OCI-M2 (cell line): ENCODE measurements around the gene TRIML2.

ENCODE experiments used
- DNase-seq: peaks from one replicate; lab custom pipeline; 2025; ENCODE audit not compliant: unreplicated experiment; lab: John Stamatoyannopoulos, UW

TRIML2 gene, protein sequence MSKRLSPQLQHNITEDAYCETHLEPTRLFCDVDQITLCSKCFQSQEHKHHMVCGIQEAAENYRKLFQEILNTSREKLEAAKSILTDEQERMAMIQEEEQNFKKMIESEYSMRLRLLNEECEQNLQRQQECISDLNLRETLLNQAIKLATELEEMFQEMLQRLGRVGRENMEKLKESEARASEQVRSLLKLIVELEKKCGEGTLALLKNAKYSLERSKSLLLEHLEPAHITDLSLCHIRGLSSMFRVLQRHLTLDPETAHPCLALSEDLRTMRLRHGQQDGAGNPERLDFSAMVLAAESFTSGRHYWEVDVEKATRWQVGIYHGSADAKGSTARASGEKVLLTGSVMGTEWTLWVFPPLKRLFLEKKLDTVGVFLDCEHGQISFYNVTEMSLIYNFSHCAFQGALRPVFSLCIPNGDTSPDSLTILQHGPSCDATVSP

DNA sequence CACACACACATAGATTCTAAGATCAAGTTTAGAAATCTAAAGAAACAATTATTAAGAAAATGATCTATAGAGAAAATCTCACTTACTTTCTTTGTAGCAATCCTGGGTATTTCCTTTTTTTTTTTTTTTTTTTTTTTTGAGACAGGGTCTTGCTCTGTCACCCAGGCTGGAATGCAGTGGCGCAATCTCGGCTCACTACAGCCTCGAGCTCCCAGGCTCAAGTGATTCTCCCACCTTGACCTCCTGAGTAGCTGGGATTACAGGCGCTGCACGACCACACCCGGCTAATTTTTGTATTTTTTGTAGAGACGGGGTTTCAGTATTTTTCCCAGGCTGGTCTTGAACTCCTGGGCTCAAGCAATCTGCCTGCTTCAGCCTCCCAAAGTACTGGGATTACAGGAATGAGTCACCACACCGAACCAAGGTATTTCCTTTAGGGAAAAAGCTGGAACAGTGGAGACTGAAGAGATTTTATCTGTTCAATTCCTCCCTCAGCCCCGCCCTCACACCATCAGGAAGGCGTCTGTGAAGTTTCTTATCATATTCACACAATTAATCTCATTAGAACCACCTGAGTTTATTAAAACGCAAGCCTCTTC, at the start of gene TRIML2:
Gene TRIML2, minus strand, starts transcription at position 447 of the 599 bp plus-strand sequence. CDS start 4,235 bp downstream, outside the sequence.
- no peak for DNase-seq

- DNase-seq, result no peak
Observed at GRCh38 chr4:188158336-188158735, 48.9 kb upstream of the TRIML2 start.

DNA sequence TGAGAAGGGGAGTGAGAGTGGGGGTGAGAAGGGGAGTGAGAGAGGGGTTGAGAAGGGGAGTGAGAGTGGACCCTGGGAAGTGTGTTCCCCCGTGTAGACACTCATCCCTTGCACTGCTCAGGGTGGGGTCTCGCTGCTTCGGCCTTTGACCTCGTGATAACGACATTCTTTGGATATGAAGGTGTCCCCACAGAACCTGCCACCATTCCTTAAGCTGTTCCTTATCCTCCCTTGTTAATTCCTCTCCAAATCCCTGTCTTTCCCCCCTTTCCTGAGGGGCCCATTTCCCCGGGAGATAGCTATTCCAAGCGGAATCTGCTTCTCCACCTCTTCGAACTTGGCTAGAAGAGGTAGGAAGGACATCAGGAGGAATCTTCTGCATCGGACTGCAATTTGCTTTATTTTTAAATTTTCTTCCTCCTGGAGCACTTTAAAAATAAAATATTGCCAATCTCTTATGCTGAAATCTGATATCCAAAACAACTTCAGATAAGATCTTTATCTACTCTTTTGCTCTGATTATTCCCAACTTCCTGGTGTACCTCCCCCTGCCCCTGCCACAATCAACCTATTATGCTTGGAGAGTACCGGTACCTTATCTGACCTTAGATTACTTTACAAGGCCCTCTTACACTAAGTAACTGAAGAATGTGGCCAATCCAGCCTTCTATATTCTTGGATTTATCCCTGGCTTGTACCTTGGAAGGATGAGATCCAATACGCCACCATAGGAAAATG, 45.4 kb upstream of the TRIML2 start:
- DNase-seq, result no peak

- DNase-seq, result no peak
Observed at GRCh38 chr4:188147776-188148175, 38.4 kb upstream of the TRIML2 start.

DNA sequence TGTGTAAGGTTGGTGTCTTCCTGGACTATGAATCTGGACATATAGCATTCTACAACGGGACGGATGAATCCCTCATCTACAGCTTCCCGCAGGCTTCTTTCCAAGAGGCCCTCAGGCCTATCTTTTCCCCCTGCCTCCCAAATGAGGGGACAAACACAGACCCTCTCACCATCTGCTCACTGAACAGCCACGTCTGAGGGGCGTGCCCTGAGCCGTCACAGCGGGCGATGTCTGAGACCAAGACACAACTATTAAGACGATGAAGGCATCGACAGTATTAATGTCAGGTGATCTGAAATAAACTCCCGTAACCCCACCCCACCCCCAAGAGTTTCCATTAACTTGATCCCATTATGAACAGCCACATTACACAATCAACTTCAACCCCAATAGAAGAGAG, 37.8 kb upstream of the TRIML2 start:
- no peak for DNase-seq

GRCh38 chr4:188146618-188147017, 37.2 kb upstream of the TRIML2 start:
- DNase-seq, result no peak

DNA sequence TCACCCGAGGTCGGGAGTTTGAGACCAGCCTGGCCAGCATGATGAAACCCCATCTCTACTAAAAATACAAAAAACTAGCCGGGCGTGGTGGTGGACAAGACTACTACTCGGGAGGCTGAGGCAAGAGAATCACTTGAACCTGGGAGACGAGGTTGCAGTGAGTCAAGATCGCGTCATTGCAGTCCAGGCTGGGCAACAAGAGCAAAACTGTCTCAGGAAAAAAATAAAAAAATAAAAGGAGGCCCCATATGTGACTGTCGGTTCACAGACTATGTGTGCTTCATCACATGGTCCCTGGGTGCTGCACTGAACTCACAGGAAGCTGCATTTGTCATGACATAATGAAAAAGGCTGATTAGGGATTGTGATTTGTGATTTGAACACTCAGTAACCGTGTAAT, 36.2 kb upstream of the TRIML2 start:
- DNase-seq, result no peak

DNA sequence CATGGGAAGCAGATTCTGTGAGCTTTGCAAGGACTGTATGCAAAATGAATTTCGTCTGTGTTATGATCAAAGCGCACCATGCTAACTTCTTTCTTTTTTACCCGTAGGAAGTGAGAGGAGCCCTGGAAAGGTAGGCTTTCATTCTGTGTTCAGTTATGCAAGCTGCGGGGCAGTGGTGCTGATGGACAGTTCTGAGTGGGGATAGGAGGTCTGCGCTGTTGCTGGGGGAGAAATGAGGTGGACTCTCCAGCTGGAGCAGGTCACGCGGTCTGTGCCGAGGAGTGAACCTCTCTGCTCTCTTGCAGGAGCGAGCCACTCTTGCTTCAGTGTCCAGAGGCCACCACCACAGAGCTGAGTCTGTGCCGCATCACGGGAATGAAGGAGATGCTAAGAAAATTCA, 34.3 kb upstream of the TRIML2 start:
- no peak for DNase-seq

DNA sequence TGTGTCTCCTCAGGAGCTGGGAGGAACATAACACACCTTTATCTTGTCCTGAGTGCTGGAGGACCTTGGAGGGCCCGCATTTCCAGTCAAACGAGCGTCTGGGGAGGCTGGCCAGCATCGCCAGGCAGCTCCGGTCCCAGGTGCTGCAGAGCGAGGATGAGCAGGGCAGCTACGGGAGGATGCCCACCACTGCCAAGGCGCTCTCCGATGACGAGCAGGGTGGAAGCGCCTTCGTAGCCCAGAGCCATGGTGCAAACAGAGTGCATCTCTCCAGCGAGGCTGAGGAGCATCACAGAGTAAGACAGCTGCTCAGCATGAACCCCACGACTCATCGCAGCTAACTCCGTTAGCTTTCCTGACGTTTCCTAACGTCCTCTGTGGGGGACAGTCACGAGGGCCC, 30.3 kb upstream of the TRIML2 start:
- DNase-seq, result no peak

- DNase-seq, result no peak
Observed at GRCh38 chr4:188139141-188139540, 29.7 kb upstream of the TRIML2 start, which contains the start of gene TRIML1. Gene TRIML1 (plus strand): TSS chr4:188139441. CDS start chr4:188139559, 118 bp downstream.

DNA sequence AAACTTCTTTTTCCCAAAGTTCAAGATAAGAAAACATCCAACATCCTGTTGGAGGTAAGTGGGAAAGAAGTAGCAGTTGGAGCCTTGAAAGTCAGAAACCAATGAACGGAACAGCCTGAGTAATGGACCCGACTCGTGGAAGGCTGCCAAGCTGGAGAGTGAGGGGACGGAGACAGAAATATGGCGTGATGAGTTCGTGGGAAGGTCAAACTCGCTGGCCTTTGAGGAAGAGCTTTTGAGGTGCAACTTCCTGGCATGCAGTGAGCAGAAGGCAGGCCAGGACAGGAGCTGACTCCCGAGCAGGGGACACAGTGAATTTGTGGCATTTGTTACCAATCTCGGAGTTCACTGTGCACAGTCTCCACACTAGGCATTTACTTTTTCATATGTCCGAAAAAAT, 28.8 kb upstream of the TRIML2 start:
- DNase-seq, result no peak

GRCh38 chr4:188132232-188132631, 22.8 kb upstream of the TRIML2 start:
- no peak for DNase-seq

GRCh38 chr4:188130355-188130754, 21.0 kb upstream of the TRIML2 start:
- DNase-seq, result no peak

DNA sequence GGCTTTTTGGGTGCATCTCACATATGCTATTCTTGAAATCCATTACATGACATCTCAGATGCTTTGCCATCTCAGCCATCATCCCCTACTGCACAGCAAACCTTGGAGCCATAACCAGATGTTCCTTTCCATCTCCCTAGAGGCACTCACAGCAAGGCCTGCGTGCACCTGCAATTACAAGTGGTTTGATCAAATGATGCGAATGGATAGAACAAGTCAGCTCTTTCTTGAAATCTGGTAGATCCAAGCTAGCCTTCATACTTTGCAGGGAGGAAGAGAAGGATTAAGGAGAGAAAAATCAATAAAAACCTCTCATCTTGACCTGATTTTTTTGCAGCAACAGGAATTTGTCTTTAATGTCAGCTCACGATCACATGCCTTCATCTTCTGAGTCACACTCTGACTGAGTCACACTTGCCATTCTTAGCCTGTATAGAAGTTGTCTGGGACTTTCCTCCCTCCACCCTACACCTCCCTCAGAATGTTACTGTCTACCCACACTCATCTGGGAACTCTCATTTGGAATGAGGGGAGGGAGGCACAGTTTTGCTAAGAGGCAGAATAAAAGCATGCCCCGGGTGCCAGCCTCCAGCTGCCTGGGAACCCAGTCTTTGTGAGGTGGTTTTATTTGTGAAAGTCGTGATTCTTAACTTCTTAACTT, 17.9 kb upstream of the TRIML2 start:
- no peak for DNase-seq

- DNase-seq, result no peak
Observed at GRCh38 chr4:188121530-188121929, 12.1 kb upstream of the TRIML2 start.

- DNase-seq, result no peak
Observed at GRCh38 chr4:188117631-188118324, 8.4 kb upstream of the TRIML2 start.

GRCh38 chr4:188113156-188113555, 3.8 kb upstream of the TRIML2 start:
- DNase-seq, result no peak

DNA sequence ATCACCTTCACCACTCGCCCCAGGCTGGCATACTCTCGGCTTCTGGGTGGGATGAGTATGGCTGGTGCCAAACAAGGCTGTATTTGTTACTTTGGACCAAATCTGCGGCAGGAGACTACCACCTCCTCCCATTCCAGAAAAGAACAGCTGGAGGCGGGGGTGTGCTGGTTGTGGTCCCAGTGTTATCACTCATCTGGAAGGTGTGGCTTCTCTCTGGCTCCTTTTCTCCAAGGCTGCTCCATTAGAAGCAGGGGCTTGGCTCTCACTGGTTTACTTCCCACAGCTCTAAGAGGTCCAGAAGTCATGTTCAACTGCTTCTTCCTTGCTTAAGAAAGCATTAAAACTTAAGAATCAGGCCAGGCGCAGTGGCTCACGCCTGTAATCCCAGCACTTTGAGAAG, 2.6 kb upstream of the TRIML2 start:
- DNase-seq, result no peak

DNA sequence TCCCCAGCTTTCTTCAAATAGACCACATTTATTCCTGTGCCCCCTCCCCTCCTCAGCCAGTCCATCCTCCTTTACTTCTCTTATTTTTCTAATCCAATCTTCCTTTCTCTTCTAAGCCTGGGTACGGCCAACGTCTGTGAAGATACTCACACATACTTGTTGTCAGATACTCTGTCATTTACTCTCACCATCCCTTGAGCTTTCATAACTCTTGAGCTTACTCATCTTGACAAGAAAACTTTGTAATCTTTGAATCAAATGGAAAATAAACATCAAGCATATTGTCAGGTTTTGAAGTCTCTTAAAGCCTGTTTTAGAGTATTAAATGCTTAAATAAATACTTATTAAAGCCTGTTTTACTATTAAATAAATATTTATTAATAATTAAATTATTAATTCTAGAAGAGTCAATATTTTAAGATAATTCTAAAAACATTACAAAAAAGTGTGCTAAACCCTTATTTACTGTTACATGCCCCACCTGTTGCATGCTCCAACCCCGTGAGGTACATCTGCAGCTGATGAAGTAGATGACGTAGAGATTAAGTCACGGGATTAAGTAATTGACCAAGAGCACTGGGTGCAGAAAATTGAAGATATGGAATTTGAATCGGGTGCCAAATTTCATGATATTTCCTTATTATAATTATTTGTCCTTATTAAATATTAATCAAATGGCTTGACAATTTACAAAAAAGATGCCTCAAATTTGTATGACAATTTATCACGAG, 1.5 kb upstream of the TRIML2 start:
- DNase-seq, result no peak

DNA sequence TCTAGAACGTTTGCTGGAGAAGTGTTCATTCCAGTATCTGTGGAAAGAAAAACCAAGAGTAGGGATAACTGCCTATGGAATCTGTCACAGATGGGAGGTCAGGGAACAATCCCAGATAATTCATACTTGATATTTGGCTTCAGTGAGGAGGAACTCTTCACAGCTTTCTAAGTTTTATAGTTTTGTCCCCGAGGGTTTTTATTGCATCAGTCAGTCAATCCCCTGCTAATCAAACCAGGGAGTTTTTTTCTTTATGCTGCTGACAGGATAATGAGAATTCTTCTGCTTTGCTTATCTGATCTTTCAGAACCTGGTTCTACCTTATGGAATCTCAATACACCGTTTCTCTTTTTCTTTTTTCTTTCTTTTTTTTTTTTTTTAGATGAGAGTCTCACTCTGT, 633 bp upstream of the TRIML2 start:
- no peak for DNase-seq
